ENCODE results near the gene LPAR2.

The LPAR2 gene

GRCh38 chr19:19626516-19627472 lies 1.2 kb downstream of the LPAR2 start:
- no peak overlapping the region for H3K27ac ChIP-seq (ENCODE audit: low read length)

GRCh38 chr19:19624032-19624570 lies 3.9 kb downstream of the LPAR2 start:
- TF ChIP-seq EZH2phosphoT487 (IDR thresholded peaks at IDR 0.05; ENCODE audit: low read length): no peak

More at GRCh38 chr19:19626516-19627472, 1.2 kb downstream of the LPAR2 start:
- no peak for DNase-seq
- Histone ChIP-seq H3F3A (ENCODE audit: insufficient read depth, low read length) (no peaks in the 10 kb centered on the region), H2AFZ (ENCODE audit: low read length) (no peak overlapping the region; the same call in 1 of the 2 replicates), H3K79me2 (ENCODE audit: low read length) (no peaks in the 10 kb centered on the region), H3K4me2 (ENCODE audit: low read depth, low read length) (peak overlapping the region; percentile 60), H3K4me3 (ENCODE audit: low read length) (no peak overlapping the region), H3K9ac (ENCODE audit: low read length) (no peak overlapping the region), H3K27me3 (replicated peaks; ENCODE audit: insufficient read depth, low read length) (no peaks in the 10 kb centered on the region), H3K36me3 (replicated peaks; ENCODE audit: insufficient read depth, low read length) (no peaks in the 10 kb centered on the region), H3K4me1 (ENCODE audit: low read length) (no peaks in the 10 kb centered on the region), H3K9me2 (replicated peaks; ENCODE audit: insufficient read depth, low read length) (no peaks in the 10 kb centered on the region), H4K20me1 (ENCODE audit: insufficient read depth, low read length) (no peaks in the 10 kb centered on the region), H3K9me3 (replicated peaks; ENCODE audit: insufficient read depth, low read length) (no peaks in the 10 kb centered on the region)
- TF ChIP-seq EZH2 (optimal IDR thresholded peaks at IDR 0.05; ENCODE audit: low read depth, low read length): no peak
- TF ChIP-seq CTCF (IDR thresholded peaks at IDR 0.05; ENCODE audit: low read length): no peak
- no peak for TF ChIP-seq EZH2phosphoT487 (IDR thresholded peaks at IDR 0.05; ENCODE audit: low read length)

GRCh38 chr19:19623383-19623782 lies 4.6 kb downstream of the LPAR2 start:
- H2AFZ ChIP-seq (ENCODE audit: low read length): no peak overlapping the region
- no peaks in the 10 kb centered on the region for H3K27me3 ChIP-seq (replicated peaks; ENCODE audit: insufficient read depth, low read length)
- H3F3A ChIP-seq (ENCODE audit: insufficient read depth, low read length): no peaks in the 10 kb centered on the region
- H3K9me2 ChIP-seq (replicated peaks; ENCODE audit: insufficient read depth, low read length): no peaks in the 10 kb centered on the region
- H4K20me1 ChIP-seq (ENCODE audit: insufficient read depth, low read length): no peaks in the 10 kb centered on the region
- no peak for TF ChIP-seq EZH2phosphoT487 (IDR thresholded peaks at IDR 0.05; ENCODE audit: low read length)
- TF ChIP-seq EZH2 (optimal IDR thresholded peaks at IDR 0.05; ENCODE audit: low read depth, low read length): no peak
- TF ChIP-seq CTCF (IDR thresholded peaks at IDR 0.05; ENCODE audit: low read length): no peak
- no peak overlapping the region for H3K27ac ChIP-seq (ENCODE audit: low read length)
- H3K9ac ChIP-seq (ENCODE audit: low read length): no peak overlapping the region
- H3K4me2 ChIP-seq (ENCODE audit: low read depth, low read length): no peak overlapping the region
- H3K4me3 ChIP-seq (ENCODE audit: low read length): no peak overlapping the region
- no peaks in the 10 kb centered on the region for H3K9me3 ChIP-seq (replicated peaks; ENCODE audit: insufficient read depth, low read length)
- no peaks in the 10 kb centered on the region for H3K36me3 ChIP-seq (replicated peaks; ENCODE audit: insufficient read depth, low read length)
- no peak for DNase-seq
- H3K4me1 ChIP-seq (ENCODE audit: low read length): no peaks in the 10 kb centered on the region
- no peaks in the 10 kb centered on the region for H3K79me2 ChIP-seq (ENCODE audit: low read length)

More at GRCh38 chr19:19624032-19624570, 3.9 kb downstream of the LPAR2 start:
- H3K79me2 ChIP-seq (ENCODE audit: low read length): no peaks in the 10 kb centered on the region
- H3K36me3 ChIP-seq (replicated peaks; ENCODE audit: insufficient read depth, low read length): no peaks in the 10 kb centered on the region
- H3K9me2 ChIP-seq (replicated peaks; ENCODE audit: insufficient read depth, low read length): no peaks in the 10 kb centered on the region
- no peaks in the 10 kb centered on the region for H3K4me1 ChIP-seq (ENCODE audit: low read length)
- no peaks in the 10 kb centered on the region for H3F3A ChIP-seq (ENCODE audit: insufficient read depth, low read length)
- no peak overlapping the region for H3K27ac ChIP-seq (ENCODE audit: low read length)
- no peak overlapping the region for H2AFZ ChIP-seq (ENCODE audit: low read length)
- H3K27me3 ChIP-seq (replicated peaks; ENCODE audit: insufficient read depth, low read length): no peaks in the 10 kb centered on the region
- no peaks in the 10 kb centered on the region for H4K20me1 ChIP-seq (ENCODE audit: insufficient read depth, low read length)
- no peaks in the 10 kb centered on the region for H3K9me3 ChIP-seq (replicated peaks; ENCODE audit: insufficient read depth, low read length)
- DNase-seq: no peak
- H3K4me2 ChIP-seq (ENCODE audit: low read depth, low read length): no peak overlapping the region
- no peak overlapping the region for H3K9ac ChIP-seq (ENCODE audit: low read length)
- no peak overlapping the region for H3K4me3 ChIP-seq (ENCODE audit: low read length)

Measured in MM.1S (cell line).